ENCODE results near the gene SLC5A11.
"Not testable (repeated sequence)": the region's sequence is repeated elsewhere in the genome, so short reads cannot be mapped to it uniquely, and the experiment has no call there.

Gene SLC5A11

GRCh38 chr16:24858219-24859041, 12.7 kb downstream of the SLC5A11 start:
- peak; percentile 32 for DNase-seq (ENCODE audit: low read depth)

- no peak for DNase-seq (ENCODE audit: low read depth)
Measured at GRCh38 chr16:24861461-24861860, 15.7 kb downstream of the SLC5A11 start.

GRCh38 chr16:24863582-24864437, 18.0 kb downstream of the SLC5A11 start:
- no peak for DNase-seq (ENCODE audit: low read depth)

GRCh38 chr16:24869033-24869432, 23.3 kb downstream of the SLC5A11 start:
- no peak for DNase-seq (ENCODE audit: low read depth)

GRCh38 chr16:24871891-24872290, 26.1 kb downstream of the SLC5A11 start:
- no peak for DNase-seq (ENCODE audit: low read depth)

GRCh38 chr16:24873028-24873427, 27.3 kb downstream of the SLC5A11 start:
- DNase-seq (ENCODE audit: low read depth) = no peak

- no peak for DNase-seq (ENCODE audit: low read depth)
Measured at GRCh38 chr16:24875466-24875865, 29.7 kb downstream of the SLC5A11 start.

- DNase-seq (ENCODE audit: low read depth) = no peak
Measured at GRCh38 chr16:24876231-24876630, 30.5 kb downstream of the SLC5A11 start.

- no peak for DNase-seq (ENCODE audit: low read depth)
Measured at GRCh38 chr16:24879684-24880083, 33.9 kb downstream of the SLC5A11 start.

- DNase-seq (ENCODE audit: low read depth) = no peak
Measured at GRCh38 chr16:24883714-24884151, 38.0 kb downstream of the SLC5A11 start.

- no peak for DNase-seq (ENCODE audit: low read depth)
Measured at GRCh38 chr16:24887472-24887871, 41.7 kb downstream of the SLC5A11 start.

GRCh38 chr16:24890746-24891145, 45.0 kb downstream of the SLC5A11 start:
- no peak for DNase-seq (ENCODE audit: low read depth)

GRCh38 chr16:24896439-24896838, 50.7 kb downstream of the SLC5A11 start:
- DNase-seq (ENCODE audit: low read depth) = no peak

- not testable (repeated sequence) for DNase-seq (ENCODE audit: low read depth)
Measured at GRCh38 chr16:24897522-24897921, 51.8 kb downstream of the SLC5A11 start.

GRCh38 chr16:24900230-24900629, 54.5 kb downstream of the SLC5A11 start:
- no peak for DNase-seq (ENCODE audit: low read depth)

- DNase-seq (ENCODE audit: low read depth) = no peak
Measured at GRCh38 chr16:24906199-24906808, 60.5 kb downstream of the SLC5A11 start.

- no peak for DNase-seq (ENCODE audit: low read depth)
Measured at GRCh38 chr16:24906901-24907300, 61.1 kb downstream of the SLC5A11 start.

GRCh38 chr16:24908716-24909115, 63.0 kb downstream of the SLC5A11 start:
- no peak for DNase-seq (ENCODE audit: low read depth)

- DNase-seq (ENCODE audit: low read depth) = no peak
Measured at GRCh38 chr16:24909856-24910255, 64.1 kb downstream of the SLC5A11 start.

- no peak for DNase-seq (ENCODE audit: low read depth)
Measured at GRCh38 chr16:24915019-24915418, 69.3 kb downstream of the SLC5A11 start.

- no peak for DNase-seq (ENCODE audit: low read depth)
Measured at GRCh38 chr16:24915576-24915975, 69.8 kb downstream of the SLC5A11 start.

GRCh38 chr16:24917236-24917635, 71.5 kb downstream of the SLC5A11 start:
- no peak for DNase-seq (ENCODE audit: low read depth)

GRCh38 chr16:24917891-24918290, 72.1 kb downstream of the SLC5A11 start:
- DNase-seq (ENCODE audit: low read depth) = no peak

All from CMK (cell line).